GM19240 (cell line): ENCODE data around the gene ALOX12B.
"Not testable (repeated sequence)": the region's sequence is repeated elsewhere in the genome, so short reads cannot be mapped to it uniquely, and the experiment has no call there.

Source experiments
- DNase-seq: peaks from one replicate; pipeline ENCODE4 v3.0.0; 2011; ENCODE audit warnings: low spot score; ENCODE audit not compliant: insufficient read length

The ALOX12B gene

GRCh38 chr17:8084250-8084649, 3.3 kb downstream of the ALOX12B start:
- DNase-seq, result no peak

DNA sequence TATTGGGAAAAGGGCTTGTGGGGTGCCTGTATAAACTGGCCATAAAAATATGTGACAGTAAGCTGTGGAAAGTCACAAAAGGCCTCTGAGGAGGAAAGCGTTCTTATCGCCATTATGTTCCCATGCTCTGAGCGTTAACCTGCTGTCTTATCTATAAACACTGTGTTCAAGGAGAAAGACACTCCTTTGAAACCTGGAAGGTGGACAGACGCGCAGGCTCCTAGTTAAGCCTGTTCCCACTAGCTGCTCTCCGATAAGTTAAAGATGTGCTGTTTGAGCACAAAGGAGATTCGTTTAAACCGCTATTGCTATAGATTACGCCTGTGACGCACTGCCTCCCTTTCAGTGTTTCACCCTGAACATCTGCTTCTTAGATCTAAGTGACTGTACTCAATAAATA, 5.2 kb downstream of the ALOX12B start:
- no peak for DNase-seq

DNA sequence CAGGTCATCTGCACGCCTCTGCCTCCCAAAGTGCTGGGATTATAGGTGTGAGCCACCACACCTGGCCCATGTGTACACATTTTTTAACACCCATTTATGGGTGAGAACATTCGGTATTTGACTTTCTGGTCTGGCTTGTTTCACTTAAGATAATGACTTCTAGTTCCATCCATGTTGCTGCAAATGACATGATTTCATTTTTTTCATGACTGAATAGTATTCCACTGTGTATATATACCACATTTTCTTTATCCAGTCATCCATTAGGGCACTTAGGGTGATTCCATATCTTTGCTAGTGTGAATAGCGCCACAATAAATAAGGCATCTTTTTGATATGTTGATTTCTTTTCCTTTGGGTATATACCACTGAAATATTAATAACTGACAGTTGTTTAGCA, 5.6 kb downstream of the ALOX12B start:
- no peak for DNase-seq

DNA sequence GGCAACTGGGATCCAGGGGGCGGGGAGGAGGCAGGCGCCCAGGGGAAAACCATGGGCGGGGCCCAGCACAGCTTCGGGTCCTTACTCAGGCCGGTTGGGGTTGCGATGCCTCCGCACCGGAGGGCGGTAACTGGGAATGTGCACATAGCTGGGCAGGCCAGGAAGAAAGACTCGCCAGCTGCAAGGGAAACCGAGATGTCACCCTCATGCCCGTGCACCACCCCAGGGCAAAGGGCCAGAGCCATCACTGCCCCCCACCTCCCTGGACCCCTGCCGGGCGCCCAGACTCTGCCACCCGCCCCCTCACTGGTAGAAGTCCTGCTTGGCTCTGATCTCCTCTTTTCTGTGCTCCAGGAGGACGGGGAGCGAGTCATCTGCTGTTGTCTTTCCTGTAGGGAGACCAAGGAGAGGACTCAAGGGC, 6.7 kb downstream of the ALOX12B start:
- DNase-seq, result no peak

DNA sequence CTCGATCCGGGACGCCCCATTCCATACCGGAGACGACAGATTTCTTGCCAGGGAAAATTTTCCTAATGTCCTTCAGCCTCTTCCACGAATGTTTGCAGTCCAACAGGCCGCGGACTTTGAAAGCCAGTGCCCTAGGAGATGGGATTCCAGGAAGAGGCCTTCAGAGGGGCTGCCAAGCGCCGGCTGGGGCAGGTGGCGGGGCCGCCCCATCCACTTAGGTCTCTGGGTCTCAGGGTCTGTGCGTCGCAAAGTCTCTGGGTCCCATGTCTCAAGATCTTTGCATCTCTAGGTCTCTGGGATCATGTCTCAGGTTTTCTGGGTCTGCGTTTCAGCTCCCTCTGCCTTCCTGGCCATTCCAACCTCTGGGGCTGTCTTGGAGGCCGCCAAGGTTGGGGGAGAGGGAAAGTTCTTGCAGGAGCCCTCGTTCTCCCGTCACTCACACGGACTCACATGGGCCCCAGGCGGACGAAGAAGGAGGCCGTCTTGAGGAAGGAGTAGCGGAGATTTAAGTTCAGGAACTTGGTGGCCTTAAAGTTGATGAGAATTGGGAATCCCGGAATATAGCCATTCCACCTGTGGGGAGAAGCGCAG, 7.2 kb downstream of the ALOX12B start:
- no peak for DNase-seq

DNA sequence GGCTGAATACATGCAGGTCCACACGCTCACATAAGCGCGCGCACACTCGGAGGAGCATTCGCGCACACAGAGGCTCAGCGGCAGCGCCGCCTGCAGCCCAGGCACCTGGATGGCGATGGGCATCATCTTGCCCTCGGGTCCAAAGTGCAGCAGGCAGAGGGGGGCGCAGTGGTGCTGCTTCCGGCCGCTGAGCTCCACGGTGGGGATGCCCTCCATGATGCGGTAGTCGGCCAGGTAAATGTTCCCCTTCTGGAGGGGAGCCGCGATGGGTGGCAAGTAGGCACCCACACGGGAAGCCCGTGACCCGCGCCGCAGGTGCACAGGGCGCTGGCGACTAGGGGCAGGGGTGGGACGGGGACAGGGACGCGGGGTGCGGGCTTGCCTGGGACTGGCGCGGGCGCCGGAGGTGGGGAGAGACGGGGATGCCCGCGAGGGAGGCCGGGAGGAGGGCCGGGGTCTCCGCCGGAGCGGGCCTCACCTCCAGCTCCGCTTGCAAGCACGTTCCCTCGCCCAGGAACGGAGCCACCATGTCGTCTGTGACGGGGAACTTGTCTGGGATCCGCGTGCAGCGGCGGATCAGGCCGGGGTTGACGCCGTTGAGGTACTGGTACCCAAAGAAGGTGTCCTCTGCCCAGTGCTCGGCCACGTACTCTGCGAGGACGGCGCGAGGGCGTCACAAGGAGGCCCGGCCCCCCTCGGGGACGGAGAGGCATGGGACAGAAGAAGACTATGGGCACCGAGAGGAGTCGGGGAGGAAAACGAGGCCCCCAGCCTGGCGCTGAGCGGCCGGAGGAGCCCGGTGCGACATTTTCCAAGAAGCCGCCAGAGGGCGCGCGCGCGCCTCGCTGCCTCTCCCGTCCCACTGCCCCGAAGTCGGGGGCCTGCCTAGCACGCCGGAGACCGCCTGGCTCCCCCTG, 8.0 kb downstream of the ALOX12B start:
- DNase-seq, result peak; percentile 93

GRCh38 chr17:8077939-8078338, 9.6 kb downstream of the ALOX12B start:
- not testable (repeated sequence) for DNase-seq

GRCh38 chr17:8076502-8077266, 10.8 kb downstream of the ALOX12B start:
- DNase-seq, result no peak

- no peak for DNase-seq
These were observed 11.8 kb downstream of the ALOX12B start for GRCh38 chr17:8075574-8076342.

- no peak for DNase-seq
These were observed 12.4 kb downstream of the ALOX12B start for GRCh38 chr17:8075081-8075480.

- DNase-seq, result no peak
These were observed 13.0 kb downstream of the ALOX12B start for GRCh38 chr17:8074554-8074953.

DNA sequence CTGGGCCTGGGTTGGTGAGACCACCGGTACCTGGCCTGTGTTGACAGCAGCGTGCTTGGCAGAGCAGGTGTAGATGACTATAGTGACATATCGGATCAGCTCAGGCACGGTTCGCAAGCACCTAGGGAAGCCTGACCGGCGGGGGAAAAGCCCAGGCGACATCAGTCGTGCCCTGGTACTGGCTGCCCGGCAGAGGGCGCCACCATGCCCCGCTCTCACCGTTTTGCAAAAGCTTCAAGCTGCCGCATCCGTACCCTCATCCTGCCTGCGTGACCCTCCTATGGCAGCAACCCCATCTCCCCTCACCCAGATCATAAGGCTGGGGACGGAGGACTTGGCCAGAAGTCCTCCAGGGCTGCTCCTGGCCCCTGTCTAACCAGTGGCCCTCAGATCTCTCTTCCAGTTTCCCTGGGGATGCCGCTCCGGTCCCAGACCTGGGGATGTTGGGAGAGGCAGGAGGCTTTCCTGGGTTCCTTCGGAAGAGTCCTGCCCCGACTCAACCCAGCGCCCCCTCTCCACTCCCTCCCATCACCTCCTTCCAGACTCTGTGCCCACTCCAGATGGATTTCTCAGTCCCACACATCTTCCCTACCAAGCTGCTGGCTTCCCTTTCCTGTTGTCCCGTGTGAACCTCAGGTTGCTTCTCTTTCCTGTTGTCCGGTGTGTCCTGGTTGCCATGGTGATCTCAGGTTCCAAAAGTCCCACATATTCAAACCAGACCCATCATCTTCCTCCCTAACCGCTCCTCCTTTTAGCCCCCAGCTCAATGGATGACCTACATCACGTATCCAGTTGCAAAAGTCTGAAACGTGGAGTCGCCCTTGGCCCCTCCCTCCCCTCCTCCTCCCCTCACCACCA, 13.7 kb downstream of the ALOX12B start:
- peak; percentile 76 for DNase-seq

GRCh38 chr17:8072729-8073461, 14.6 kb downstream of the ALOX12B start:
- DNase-seq, result no peak

DNA sequence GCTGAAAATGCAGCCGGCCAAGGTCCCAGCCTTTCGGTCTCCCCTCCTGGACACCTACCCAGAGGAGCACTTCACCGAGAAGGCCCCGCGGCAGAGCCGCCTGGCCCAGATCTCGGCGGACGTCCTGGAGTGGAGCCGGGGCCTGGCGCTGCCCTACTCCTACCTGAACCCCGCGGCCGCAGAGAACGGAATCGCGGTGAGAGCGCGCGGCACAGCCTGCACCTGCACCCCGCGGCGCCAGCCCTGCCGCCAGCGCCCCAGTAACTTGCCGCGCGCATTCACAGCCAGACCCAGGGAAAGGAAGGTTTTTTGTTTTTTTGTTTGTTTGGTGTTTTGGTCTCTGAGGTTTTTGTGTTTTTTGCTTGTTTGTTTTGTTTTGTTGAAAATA, 15.2 kb downstream of the ALOX12B start:
- no peak for DNase-seq

- DNase-seq, result no peak
These were observed 16.0 kb downstream of the ALOX12B start for GRCh38 chr17:8071496-8071895.

GRCh38 chr17:8069587-8069860, 18.0 kb downstream of the ALOX12B start:
- no peak for DNase-seq

DNA sequence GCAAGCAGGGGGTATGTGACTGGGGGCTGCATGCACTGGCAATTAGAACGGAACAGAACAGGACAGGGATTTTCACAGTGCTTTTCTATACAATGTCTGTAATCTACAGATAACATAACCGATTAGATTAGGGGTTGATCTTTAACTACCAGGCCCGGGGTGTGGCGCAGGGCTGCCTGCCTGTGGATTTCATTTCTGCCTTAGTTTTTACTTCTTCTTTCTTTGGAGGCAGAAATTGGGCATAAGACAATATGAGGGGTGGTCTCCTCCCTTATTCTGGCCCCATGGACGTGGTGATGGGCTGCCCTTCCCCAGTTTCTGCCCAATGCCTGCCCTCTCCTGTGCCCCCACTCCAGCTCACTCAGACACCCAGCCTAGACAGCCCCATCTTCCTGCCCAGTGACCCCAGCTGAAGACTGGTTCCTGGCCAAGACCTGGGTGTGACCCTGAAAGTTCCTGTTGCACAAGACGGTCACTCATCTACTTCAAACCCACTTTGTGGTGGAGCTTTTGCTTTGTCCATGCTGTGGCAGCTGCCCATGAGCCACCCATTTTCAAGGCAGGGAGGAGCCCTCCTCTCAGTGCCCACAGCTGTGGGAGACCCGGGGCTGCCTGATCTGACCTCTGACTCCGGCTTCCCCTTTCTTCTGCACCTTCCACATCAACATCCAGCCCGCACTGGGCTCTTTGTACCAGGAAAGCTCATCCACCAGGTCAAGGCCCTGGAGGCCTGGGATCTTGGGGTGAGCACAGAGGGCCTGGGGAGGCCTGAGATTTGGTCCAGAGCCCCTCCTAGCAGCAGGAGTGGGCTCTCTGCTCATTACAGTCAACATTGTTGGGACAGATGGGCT, 18.6 kb downstream of the ALOX12B start:
- DNase-seq, result no peak

GRCh38 chr17:8067806-8068205, 19.7 kb downstream of the ALOX12B start:
- no peak for DNase-seq
